Esophagus squamous epithelium (tissue), 4 donors: Measurements from ENCODE around the gene FUT1.
"Not testable (repeated sequence)": the region's sequence is repeated elsewhere in the genome, so short reads cannot be mapped to it uniquely, and the experiment has no call there.

Source experiments
- CTCF ChIP-seq, 6 experiments: fragments of 450-650 bp in 4 of 6; fragments of 200-600 bp in 2 of 6; sonication (generic) in 2 of 6; IDR thresholded peaks; one replicate each; pipeline ENCODE4 v1.5.1; 2016 to 2019; ENCODE audit warnings: antibody characterized with exemption in 6 of 6, mild to moderate bottlenecking in 4 of 6, moderate library complexity in 4 of 6
- POLR2A ChIP-seq, 4 donors: fragments of 450-650 bp; IDR thresholded peaks; one replicate each; pipeline ENCODE4 v1.6.1; 2017; ENCODE audit warnings: antibody characterized with exemption in 4 of 4, mild to moderate bottlenecking in 4 of 4, moderate library complexity in 3 of 4

- TF ChIP-seq CTCF, POLR2A (IDR thresholded peaks at IDR 0.05): not testable (repeated sequence)
Measured at GRCh38 chr19:48787331-48787730, 34.9 kb upstream of the FUT1 start.
